DOHH2 (cell line): ENCODE results near the gene COL4A2.

Source experiments
- H3F3A ChIP-seq: fragments of 200-600 bp; sonication (generic), shearing (Covaris generic); 2 replicates; pipeline ENCODE4 v1.6.0; 2016; ENCODE audit warnings: antibody characterized with exemption, mild to moderate bottlenecking; ENCODE audit not compliant: control insufficient read depth, insufficient read depth
- H3K27ac ChIP-seq: fragments of 200-600 bp; sonication (generic); 2 replicates; pipeline ENCODE4 v1.5.1; 2014; ENCODE audit warnings: low read depth, mild to moderate bottlenecking, low read length, moderate library complexity
- H3K27me3 ChIP-seq: fragments of 200-600 bp; sonication (generic); 2 replicates; pipeline ENCODE4 v1.6.1; 2014; ENCODE audit warnings: mild to moderate bottlenecking, low read length, mixed read lengths; ENCODE audit not compliant: control insufficient read depth
- H3K36me3 ChIP-seq: fragments of 200-600 bp; sonication (generic); 2 replicates; pipeline ENCODE4 v1.6.1; 2014; ENCODE audit warnings: mild to moderate bottlenecking, low read length, moderate library complexity, mixed read lengths; ENCODE audit not compliant: control insufficient read depth
- H3K4me1 ChIP-seq: fragments of 200-600 bp; sonication (generic); 2 replicates; pipeline ENCODE4 v1.6.1; 2014; ENCODE audit warnings: mild to moderate bottlenecking, low read length, mixed read lengths; ENCODE audit not compliant: control insufficient read depth
- H3K4me2 ChIP-seq: fragments of 200-600 bp; sonication (generic); 2 replicates; pipeline ENCODE4 v1.6.0; 2014; ENCODE audit warnings: mild to moderate bottlenecking, low read length, moderate library complexity
- H3K4me3 ChIP-seq: fragments of 200-600 bp; sonication (generic); 2 replicates; pipeline ENCODE4 v1.5.1; 2014; ENCODE audit warnings: mild to moderate bottlenecking, low read length, mixed read lengths
- H3K79me2 ChIP-seq: fragments of 200-600 bp; sonication (generic); 2 replicates; pipeline ENCODE4 v1.6.1; 2014; ENCODE audit warnings: mild to moderate bottlenecking, low read length, mixed read lengths; ENCODE audit not compliant: control insufficient read depth
- H3K9me2 ChIP-seq: fragments of 200-600 bp; sonication (generic); replicated peaks from 2 replicates; pipeline ENCODE4 v1.6.1; 2014; ENCODE audit warnings: mild to moderate bottlenecking, low read length, mixed read lengths; ENCODE audit not compliant: control insufficient read depth
- H3K9me3 ChIP-seq: fragments of 200-600 bp; sonication (generic); 2 replicates; pipeline ENCODE4 v1.6.1; 2014; ENCODE audit warnings: antibody characterized with exemption, low read length, mixed read lengths; ENCODE audit not compliant: control insufficient read depth, insufficient read depth
- H4K20me1 ChIP-seq: fragments of 200-600 bp; sonication (generic); 2 replicates; pipeline ENCODE4 v1.6.0; 2014; ENCODE audit warnings: low read depth, mild to moderate bottlenecking, antibody characterized with exemption, low read length, moderate library complexity; ENCODE audit not compliant: control insufficient read depth, insufficient read depth
- CTCF ChIP-seq: fragments of 200-600 bp; sonication (generic); IDR thresholded peaks from one replicate; pipeline ENCODE4 v1.5.1; 2014; ENCODE audit warnings: antibody characterized with exemption, mild to moderate bottlenecking, low read depth, low read length; ENCODE audit not compliant: poor library complexity, severe bottlenecking
- EZH2phosphoT487 ChIP-seq: fragments of 200-600 bp; sonication (generic); IDR thresholded peaks from 2 replicates; pipeline ENCODE4 v1.6.1; 2017; ENCODE audit warnings: borderline replicate concordance, mild to moderate bottlenecking, antibody characterized with exemption, low read length, moderate library complexity, mixed read lengths

COL4A2 gene

GRCh38 chr13:110523180-110523579, 216.1 kb downstream of the COL4A2 start:
- Histone ChIP-seq H3K36me3 (no peaks in the 10 kb centered on the region), H3K9me3 (peaks cover 7% of the 10 kb centered on the region; the same call in 1 of the 2 replicates), H3K9me2 (no peaks in the 10 kb centered on the region), H3K4me2 (no peak overlapping the region), H3K4me3 (no peak overlapping the region), H3K79me2 (no peaks in the 10 kb centered on the region), H3K27me3 (peaks cover 9% of the 10 kb centered on the region; the same call in 1 of the 2 replicates), H3K27ac (no peak overlapping the region), H3K4me1 (peaks cover 14% of the 10 kb centered on the region; the same call in 1 of the 2 replicates), H4K20me1 (no peaks in the 10 kb centered on the region), H3F3A (no peaks in the 10 kb centered on the region)
- no peak for TF ChIP-seq EZH2phosphoT487
- TF ChIP-seq CTCF, result no peak

GRCh38 chr13:110523838-110524540, 216.9 kb downstream of the COL4A2 start:
- no peaks in the 10 kb centered on the region for H3F3A ChIP-seq
- TF ChIP-seq CTCF (no peak), EZH2phosphoT487 (no peak)
- no peaks in the 10 kb centered on the region for H3K79me2 ChIP-seq
- peaks cover 7% of the 10 kb centered on the region; the same call in 1 of the 2 replicates for H3K9me3 ChIP-seq
- no peak overlapping the region for H3K4me3 ChIP-seq
- peaks cover 14% of the 10 kb centered on the region; the same call in 1 of the 2 replicates for H3K4me1 ChIP-seq
- no peak overlapping the region for H3K27ac ChIP-seq
- no peak overlapping the region for H3K4me2 ChIP-seq
- no peaks in the 10 kb centered on the region for H3K9me2 ChIP-seq
- no peaks in the 10 kb centered on the region for H4K20me1 ChIP-seq
- peaks cover 9% of the 10 kb centered on the region; the same call in 1 of the 2 replicates for H3K27me3 ChIP-seq
- H3K36me3 ChIP-seq, result no peaks in the 10 kb centered on the region

GRCh38 chr13:110524541-110525257, 217.6 kb downstream of the COL4A2 start:
- Histone ChIP-seq H3K79me2 (no peaks in the 10 kb centered on the region), H3K27ac (no peak overlapping the region), H3K4me1 (peaks cover 14% of the 10 kb centered on the region; the same call in 1 of the 2 replicates)

More at GRCh38 chr13:110524541-110525257, 217.6 kb downstream of the COL4A2 start:
- Histone ChIP-seq H3K4me3 (no peak overlapping the region), H3F3A (no peaks in the 10 kb centered on the region), H3K9me3 (peaks cover 7% of the 10 kb centered on the region; the same call in 1 of the 2 replicates), H3K36me3 (no peaks in the 10 kb centered on the region), H3K9me2 (no peaks in the 10 kb centered on the region), H4K20me1 (no peaks in the 10 kb centered on the region), H3K27me3 (peaks cover 9% of the 10 kb centered on the region; the same call in 1 of the 2 replicates), H3K4me2 (no peak overlapping the region)
- TF ChIP-seq EZH2phosphoT487 (no peak), CTCF (no peak)
